Measurements from ENCODE around the gene PHAF1. TPM values are rescaled to one million over a fixed set of nuclear protein-coding genes. Genes with fewer than 3 reads are reported as not detected.
A peak's percentile ranks its signal among the peaks of the same experiment; 100 is the strongest.

The PHAF1 gene
- total and polyA plus RNA-seq, 2 donors (not counting 1 experiment from before 2014, with no cell fraction given), result 18.3 to 21.5 TPM

GRCh38 chr16:67167588-67167987 lies 57.8 kb downstream of the PHAF1 start:
- H3K27ac ChIP-seq (ENCODE audit: insufficient read depth, low read length), result no peak overlapping the region
- no peak overlapping the region for H3K9ac ChIP-seq (ENCODE audit: insufficient read depth, low read length)
- peaks cover 16% of the 10 kb centered on the region for H3K4me1 ChIP-seq (ENCODE audit: control insufficient read depth, extremely low read depth, insufficient read depth, low read length)
- no peak for DNase-seq (ENCODE audit: low read depth in 2 of 2)
- H4K20me1 ChIP-seq (ENCODE audit: control insufficient read depth, extremely low read depth, insufficient read depth, low read length), result no peaks in the 10 kb centered on the region
- no peak overlapping the region for H3K4me3 ChIP-seq (replicated peaks in 1 of 4; ENCODE audit: control extremely low read depth in 1 of 4, insufficient read depth in 1 of 4, low read depth in 3 of 4, low read length in 4 of 4)
- H2AFZ ChIP-seq (ENCODE audit: low read length), result no peak overlapping the region
- no peaks in the 10 kb centered on the region for H3K9me3 ChIP-seq (ENCODE audit: control insufficient read depth, insufficient read depth, low read depth, low read length)
- TF ChIP-seq EZH2 (IDR thresholded peaks at IDR 0.05; ENCODE audit: low read length, missing control alignments), result no peak
- TF ChIP-seq CTCF (conservative IDR thresholded peaks at IDR 0.05 in 1 of 2, IDR thresholded peaks at IDR 0.05 in 1 of 2; ENCODE audit: low read depth in 1 of 2, low read length in 2 of 2), result no peak
- no peaks in the 10 kb centered on the region for H3K27me3 ChIP-seq (ENCODE audit: control insufficient read depth, insufficient read depth, low read length)
- H3K4me2 ChIP-seq (ENCODE audit: extremely low read depth, insufficient read depth, low read length), result no peak overlapping the region
- no peaks in the 10 kb centered on the region for H3K36me3 ChIP-seq (ENCODE audit: control insufficient read depth, insufficient read depth, low read length)
- H3K79me2 ChIP-seq (ENCODE audit: control insufficient read depth, insufficient read depth, low read length), result no peaks in the 10 kb centered on the region

GRCh38 chr16:67169011-67169451 lies 59.3 kb downstream of the PHAF1 start:
- Histone ChIP-seq H3K79me2 (ENCODE audit: control insufficient read depth, insufficient read depth, low read length) (no peaks in the 10 kb centered on the region), H2AFZ (ENCODE audit: low read length) (no peak overlapping the region), H3K9ac (ENCODE audit: insufficient read depth, low read length) (no peak overlapping the region), H3K27ac (ENCODE audit: insufficient read depth, low read length) (no peak overlapping the region), H3K9me3 (ENCODE audit: control insufficient read depth, insufficient read depth, low read depth, low read length) (no peaks in the 10 kb centered on the region), H3K27me3 (ENCODE audit: control insufficient read depth, insufficient read depth, low read length) (no peaks in the 10 kb centered on the region), H3K4me2 (ENCODE audit: extremely low read depth, insufficient read depth, low read length) (no peak overlapping the region), H3K4me3 (replicated peaks in 1 of 4; ENCODE audit: control extremely low read depth in 1 of 4, insufficient read depth in 1 of 4, low read depth in 3 of 4, low read length in 4 of 4) (no peak overlapping the region), H3K4me1 (ENCODE audit: control insufficient read depth, extremely low read depth, insufficient read depth, low read length) (peaks cover 15% of the 10 kb centered on the region), H4K20me1 (ENCODE audit: control insufficient read depth, extremely low read depth, insufficient read depth, low read length) (no peaks in the 10 kb centered on the region), H3K36me3 (ENCODE audit: control insufficient read depth, insufficient read depth, low read length) (no peaks in the 10 kb centered on the region)
- no peak for TF ChIP-seq EZH2 (IDR thresholded peaks at IDR 0.05; ENCODE audit: low read length, missing control alignments)
- no peak for TF ChIP-seq CTCF (conservative IDR thresholded peaks at IDR 0.05 in 1 of 2, IDR thresholded peaks at IDR 0.05 in 1 of 2; ENCODE audit: low read depth in 1 of 2, low read length in 2 of 2)
- no peak for DNase-seq (ENCODE audit: low read depth in 2 of 2)

DNA sequence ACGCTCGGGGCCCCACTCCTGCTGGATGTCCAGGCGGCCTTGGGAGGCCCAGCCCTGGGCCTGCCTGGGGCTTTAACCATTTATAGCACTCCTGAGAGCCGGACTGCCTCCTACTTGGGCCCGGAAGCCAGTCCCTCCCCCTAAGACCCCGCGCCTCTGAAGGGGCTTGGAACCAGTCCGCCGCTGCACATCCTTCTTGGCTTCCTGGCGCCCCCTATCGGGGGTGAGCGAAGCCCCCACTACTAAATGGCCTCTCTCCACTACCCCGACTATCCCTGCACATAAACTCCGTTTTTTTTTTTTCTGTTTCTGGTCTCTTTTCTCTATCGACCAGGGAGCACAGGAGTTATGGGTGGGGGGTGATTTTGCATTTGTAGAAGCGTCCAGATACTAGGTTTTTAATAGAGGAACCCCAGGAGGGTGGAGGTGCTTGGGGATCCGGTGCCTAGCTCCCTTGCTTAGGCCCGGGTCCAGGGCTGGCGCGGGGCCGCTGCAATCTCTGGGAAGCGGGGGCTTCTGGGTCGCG lies 60.0 kb downstream of the PHAF1 start:
- Histone ChIP-seq H3K27ac (ENCODE audit: insufficient read depth, low read length) (peak overlapping the region; percentile 52), H3K4me1 (ENCODE audit: control insufficient read depth, extremely low read depth, insufficient read depth, low read length) (peaks cover 15% of the 10 kb centered on the region), H2AFZ (ENCODE audit: low read length) (no peak overlapping the region), H3K27me3 (ENCODE audit: control insufficient read depth, insufficient read depth, low read length) (no peaks in the 10 kb centered on the region), H3K4me2 (ENCODE audit: extremely low read depth, insufficient read depth, low read length) (peak overlapping the region; percentile 80), H3K9me3 (ENCODE audit: control insufficient read depth, insufficient read depth, low read depth, low read length) (no peaks in the 10 kb centered on the region), H3K4me3 (replicated peaks in 1 of 4; ENCODE audit: control extremely low read depth in 1 of 4, insufficient read depth in 1 of 4, low read depth in 3 of 4, low read length in 4 of 4) (peak overlapping the region in 3 of 4 experiments; percentile 16 to 55 (median 26)), H4K20me1 (ENCODE audit: control insufficient read depth, extremely low read depth, insufficient read depth, low read length) (no peaks in the 10 kb centered on the region), H3K36me3 (ENCODE audit: control insufficient read depth, insufficient read depth, low read length) (no peaks in the 10 kb centered on the region), H3K79me2 (ENCODE audit: control insufficient read depth, insufficient read depth, low read length) (no peaks in the 10 kb centered on the region), H3K9ac (ENCODE audit: insufficient read depth, low read length) (peak overlapping the region; percentile 16)
- DNase-seq (ENCODE audit: low read depth in 2 of 2), result peak in 1 of 2 donors; percentile 17
- peak; percentile 52 to 66 for TF ChIP-seq CTCF (conservative IDR thresholded peaks at IDR 0.05 in 1 of 2, IDR thresholded peaks at IDR 0.05 in 1 of 2; ENCODE audit: low read depth in 1 of 2, low read length in 2 of 2)
- TF ChIP-seq EZH2 (IDR thresholded peaks at IDR 0.05; ENCODE audit: low read length, missing control alignments), result no peak
